22Rv1 (cell line): ENCODE results near the gene DTD2.

Experiments used
- CTCF ChIP-seq: fragments of 450-650 bp; IDR thresholded peaks from 2 replicates; pipeline ENCODE4 v1.5.1; 2017; ENCODE audit warnings: mild to moderate bottlenecking
- ZFX ChIP-seq: fragments of 450-650 bp; IDR thresholded peaks from 2 replicates; pipeline ENCODE4 v1.6.1; 2017; ENCODE audit warnings: antibody characterized with exemption, borderline replicate concordance

GRCh38 chr14:31402764-31403439 is 54.4 kb downstream of the DTD2 start:
- TF ChIP-seq CTCF (no peak), ZFX (no peak)
